A549 (cell line): Measurements from ENCODE around the gene FAF1. TPM values are rescaled to one million over a fixed set of nuclear protein-coding genes. Genes with fewer than 3 reads are reported as not detected.

Source experiments
- ATAC-seq, 2 experiments: fragments of 200-7000 bp in 1 of 2; fragments of >200 bp in 1 of 2; cut with Nextera tagmentation in 1 of 2; cut with Tn5 transposase in 1 of 2; 3 replicates each; pipeline versions ENCODE4 v1.8.0 to v1.9.1; 2018 to 2020; ENCODE audit warnings: mild to moderate bottlenecking in 1 of 2, moderate library complexity in 1 of 2
- CTCF ChIA-PET: fragments of 300-600 bp; sonication (Branson Sonifier 250); formaldehyde crosslinking; extraction: SDS; loops from one replicate; lab custom pipeline; 2021; ENCODE audit warnings: antibody characterized with exemption, inconsistent platforms; lab: Yijun Ruan, JAX
- POLR2A ChIA-PET: fragments of 350-600 bp; formaldehyde crosslinking; extraction: SDS; loops from one replicate; lab custom pipeline; 2021; ENCODE audit warnings: antibody characterized with exemption, inconsistent platforms; lab: Yijun Ruan, JAX
- DNase-seq, 2 experiments: peaks; one replicate each; pipeline versions ENCODE4 v3.0.0 to v3.0.0-alpha.2; 2011 to 2016; ENCODE audit warnings: low read depth in 1 of 2, low spot score in 1 of 2
- FAIRE-seq: peaks from 2 replicates; lab custom pipeline; 2011; peaks lifted over from hg19 to GRCh38; lab: Jason Lieb, UNC
- H3K27ac ChIP-seq, 2 experiments: fragments of >200 bp; sonication (Bioruptor Twin); formaldehyde crosslinking; 3 replicates each; pipeline ENCODE4 v1.5.1; 2016 to 2017
- H3K4me1 ChIP-seq: fragments of >200 bp; sonication (Bioruptor Twin); formaldehyde crosslinking; 3 replicates; pipeline ENCODE4 v1.6.1; 2016
- H3K4me2 ChIP-seq: fragments of >200 bp; sonication (Bioruptor Twin); formaldehyde crosslinking; 3 replicates; pipeline ENCODE4 v1.6.1; 2016
- H3K4me3 ChIP-seq: fragments of >200 bp; sonication (Bioruptor Twin); formaldehyde crosslinking; 3 replicates; pipeline ENCODE4 v1.5.1; 2016
- H3K9me3 ChIP-seq: fragments of >200 bp; sonication (Bioruptor Twin); formaldehyde crosslinking; 3 replicates; pipeline ENCODE4 v1.6.1; 2016
- BHLHE40 ChIP-seq: IDR thresholded peaks from 2 replicates; pipeline ENCODE4 v1.6.1; 2012; ENCODE audit warnings: low read depth, low read length, inconsistent platforms
- CHD2 ChIP-seq: fragments of 150-350 bp; IDR thresholded peaks from 2 replicates; pipeline ENCODE4 v1.6.1; 2014; ENCODE audit warnings: low read length; ENCODE audit not compliant: partially characterized antibody
- CHD4 ChIP-seq: fragments of 200-600 bp; sonication (generic); IDR thresholded peaks from 2 replicates; pipeline ENCODE4 v1.6.1; 2016; ENCODE audit warnings: antibody characterized with exemption, mild to moderate bottlenecking, borderline replicate concordance
- CTCF ChIP-seq: fragments of >200 bp; sonication (Bioruptor Twin); formaldehyde crosslinking; IDR thresholded peaks from 3 replicates; pipeline ENCODE4 v1.5.1; 2016
- E2F6 ChIP-seq: IDR thresholded peaks from 2 replicates; pipeline ENCODE4 v1.6.1; 2012; ENCODE audit warnings: low read depth, borderline replicate concordance
- EHMT2 ChIP-seq: fragments of 200-600 bp; sonication (generic); IDR thresholded peaks from 2 replicates; pipeline ENCODE4 v1.6.1; 2016; ENCODE audit warnings: antibody characterized with exemption, low read depth, mild to moderate bottlenecking, moderate library complexity
- ELK1 ChIP-seq: fragments of 150-350 bp; IDR thresholded peaks from 2 replicates; pipeline ENCODE4 v1.6.1; 2014; ENCODE audit warnings: low read depth, mild to moderate bottlenecking, low read length
- FOXS1 ChIP-seq: fragments of 250-450 bp; sonication (Bioruptor Pico); IDR thresholded peaks from 2 replicates; pipeline ENCODE4 v1.5.0; 2020; ENCODE audit warnings: mild to moderate bottlenecking, moderate library complexity
- GATA3 ChIP-seq: IDR thresholded peaks from 2 replicates; pipeline ENCODE4 v1.6.1; 2012; ENCODE audit warnings: borderline replicate concordance
- HDAC2 ChIP-seq: fragments of 200-600 bp; sonication (generic); IDR thresholded peaks from 2 replicates; pipeline ENCODE4 v1.6.1; 2016
- HES2 ChIP-seq: fragments of >200 bp; sonication (Bioruptor Twin); formaldehyde crosslinking; IDR thresholded peaks from 2 replicates; pipeline ENCODE4 v1.6.1; 2016
- HEYL ChIP-seq: fragments of 250-450 bp; sonication (Bioruptor Pico); IDR thresholded peaks from 2 replicates; pipeline ENCODE4 v1.8.0; 2021; ENCODE audit warnings: mild to moderate bottlenecking, moderate library complexity
- HOXA7 ChIP-seq: fragments of 250-450 bp; sonication (Bioruptor Pico); IDR thresholded peaks from 2 replicates; pipeline ENCODE4 v1.5.0; 2020; ENCODE audit warnings: mild to moderate bottlenecking, moderate library complexity
- HOXB13 ChIP-seq: fragments of 250-450 bp; sonication (Bioruptor Pico); IDR thresholded peaks from 2 replicates; pipeline ENCODE4 v1.5.0; 2020; ENCODE audit warnings: low read depth, mild to moderate bottlenecking, moderate library complexity
- JUNB ChIP-seq: fragments of >200 bp; sonication (Bioruptor Twin); formaldehyde crosslinking; IDR thresholded peaks from 2 replicates; pipeline ENCODE4 v1.6.1; 2016
- KDM1A ChIP-seq: fragments of 200-600 bp; sonication (generic); IDR thresholded peaks from 2 replicates; pipeline ENCODE4 v1.6.1; 2016; ENCODE audit warnings: low read depth, mild to moderate bottlenecking
- KDM5A ChIP-seq: fragments of 200-600 bp; sonication (generic); IDR thresholded peaks from 2 replicates; pipeline ENCODE4 v1.6.1; 2016; ENCODE audit warnings: antibody characterized with exemption, mild to moderate bottlenecking
- MAFK ChIP-seq: fragments of 450-650 bp; IDR thresholded peaks from 2 replicates; pipeline ENCODE4 v1.6.1; 2014; ENCODE audit not compliant: partially characterized antibody
- MAZ ChIP-seq: fragments of 150-350 bp; IDR thresholded peaks from 2 replicates; pipeline ENCODE4 v1.6.1; 2014; ENCODE audit warnings: antibody characterized with exemption, low read depth, low read length, borderline replicate concordance
- NPAS2 ChIP-seq: fragments of 250-450 bp; sonication (Bioruptor Pico); IDR thresholded peaks from 2 replicates; pipeline ENCODE4 v1.8.0; 2022; ENCODE audit warnings: mild to moderate bottlenecking, moderate library complexity, borderline replicate concordance
- POLR2AphosphoS2 ChIP-seq: conservative IDR thresholded peaks from 2 replicates; pipeline ENCODE4 v1.6.1; 2012; ENCODE audit warnings: low read length, improper control_type of control experiment, inconsistent platforms
- RCOR1 ChIP-seq: fragments of 150-350 bp; IDR thresholded peaks from 2 replicates; pipeline ENCODE4 v1.6.1; 2014; ENCODE audit warnings: antibody characterized with exemption, low read length, low read depth
- SMC3 ChIP-seq: fragments of >200 bp; sonication (Bioruptor Twin); formaldehyde crosslinking; IDR thresholded peaks from 3 replicates; pipeline ENCODE4 v1.6.1; 2018; ENCODE audit warnings: inconsistent platforms
- ZC3H11A ChIP-seq: fragments of 450-650 bp; IDR thresholded peaks from 2 replicates; pipeline ENCODE4 v1.6.1; 2014; ENCODE audit warnings: antibody characterized with exemption, mild to moderate bottlenecking
- ZNF302 ChIP-seq: fragments of 250-450 bp; sonication (Bioruptor Pico); IDR thresholded peaks from 2 replicates; pipeline ENCODE4 v1.9.0; 2021; ENCODE audit warnings: inconsistent platforms, mild to moderate bottlenecking, moderate library complexity
- WGBS: methylation state at CpG from one replicate; pipeline ENCODE4 v1.1.6; 2017; ENCODE audit errors: missing lambda C conversion rate; 5-methylcytosine and 5-hydroxymethylcytosine counted together
- polyA plus RNA-seq, 4 experiments: library from polyadenylated mRNA; depleted of rRNA in 3 of 4; stranded (reverse); fragments of >200 nt; fragmentation: RNase III in 1 of 4; extraction: RNeasy Plus Mini Kit Qiagen cat#74134 plus additional on column Dnase treatment in 1 of 4; gene quantifications; 2 replicates in 3 of 4; 3 replicates in 1 of 4; pipeline ENCODE4 v1.2.3, GENCODE V29; 2011 to 2017

The FAF1 gene
- polyA plus RNA-seq, 2 of the 4 experiments (the other 2 are of a cell fraction): 31.7 to 46.2 TPM

- DNase-seq (no peak), FAIRE-seq (no peak), ATAC-seq (no peak)
- Histone ChIP-seq H3K4me2 (peak overlapping the region; percentile 84), H3K9me3 (no peaks in the 10 kb centered on the region), H3K4me1 (peaks cover 8% of the 10 kb centered on the region; the same call in 2 of the 3 replicates), H3K4me3 (peak overlapping the region; percentile 90), H3K27ac (peak overlapping the region; percentile 99)
- POLR2A ChIA-PET: no interaction called here
- CTCF ChIA-PET: no interaction called here
- 58% methylated on average over 3 of the region's 3 CpGs for WGBS
- TF ChIP-seq HOXB13 (CRISPR knock-in tag) (no peak), JUNB (no peak), KDM1A (no peak), RCOR1 (no peak), NPAS2 (no peak), ZNF302 (CRISPR knock-in tag) (no peak), MAFK (no peak), BHLHE40 (no peak), FOXS1 (CRISPR knock-in tag) (no peak), ELK1 (no peak), CHD2 (no peak), GATA3 (no peak), POLR2AphosphoS2 (no peak), MAZ (no peak), HEYL (CRISPR knock-in tag) (no peak), CHD4 (no peak), EHMT2 (no peak), ZC3H11A (no peak), HES2 (no peak), KDM5A (no peak)
Observed at GRCh38 chr1:50966991-50967390, 6.9 kb upstream of the FAF1 start.

- 91% methylated on average over 11 of the region's 11 CpGs for WGBS
- TF ChIP-seq E2F6 (no peak), HDAC2 (no peak), HOXA7 (CRISPR knock-in tag) (no peak), SMC3 (no peak), EHMT2 (no peak), CTCF (no peak), BHLHE40 (no peak), NPAS2 (no peak), JUNB (no peak)
- no peak for ATAC-seq
- POLR2A ChIA-PET: no interaction called here
- FAIRE-seq: no peak
- Histone ChIP-seq H3K4me2 (no peak overlapping the region), H3K27ac (no peak overlapping the region), H3K4me1 (peaks cover 16% of the 10 kb centered on the region; the same call in 2 of the 3 replicates), H3K4me3 (no peak overlapping the region), H3K9me3 (no peaks in the 10 kb centered on the region)
- DNase-seq: no peak
- CTCF ChIA-PET: no interaction called here
Observed at GRCh38 chr1:50964863-50965262, 4.8 kb upstream of the FAF1 start.
